Kidney glomerular epithelial cell (primary cell): ENCODE data around the gene REEP6.
"Not testable (repeated sequence)": the region's sequence is repeated elsewhere in the genome, so short reads cannot be mapped to it uniquely, and the experiment has no call there.

Experiments
- DNase-seq: peaks from one replicate; lab custom pipeline; 2025; lab: John Stamatoyannopoulos, UW

REEP6 gene

GRCh38 chr19:1507763-1508506 is 17.0 kb downstream of the REEP6 start:
- DNase-seq, result peak; percentile 83

GRCh38 chr19:1508507-1508856 is 17.5 kb downstream of the REEP6 start:
- no peak for DNase-seq

- no peak for DNase-seq
These were observed 18.8 kb downstream of the REEP6 start for GRCh38 chr19:1509602-1510441.

- DNase-seq, result no peak
These were observed 19.4 kb downstream of the REEP6 start for GRCh38 chr19:1510442-1510806.

GRCh38 chr19:1510807-1511206 is 19.8 kb downstream of the REEP6 start:
- no peak for DNase-seq

- no peak for DNase-seq
These were observed 20.6 kb downstream of the REEP6 start for GRCh38 chr19:1511318-1512317.

GRCh38 chr19:1512671-1513498 is 21.9 kb downstream of the REEP6 start, which contains the start of gene ADAMTSL5:
TSS of gene ADAMTSL5 (minus strand) at chr19:1513019. CDS start at chr19:1510943, 2,076 bp downstream.
- no peak for DNase-seq

- DNase-seq, result no peak
These were observed 22.7 kb downstream of the REEP6 start for GRCh38 chr19:1513499-1514294.

GRCh38 chr19:1514295-1514661 is 23.3 kb downstream of the REEP6 start:
- DNase-seq, result no peak

- DNase-seq, result no peak
These were observed 24.2 kb downstream of the REEP6 start for GRCh38 chr19:1514986-1515721.

- DNase-seq, result no peak
These were observed 25.4 kb downstream of the REEP6 start for GRCh38 chr19:1516395-1516753.

- no peak for DNase-seq
These were observed 27.5 kb downstream of the REEP6 start for GRCh38 chr19:1518471-1518870.

- DNase-seq, result not testable (repeated sequence)
These were observed 28.8 kb downstream of the REEP6 start for GRCh38 chr19:1519802-1520201.

GRCh38 chr19:1520203-1520780 is 29.3 kb downstream of the REEP6 start:
- no peak for DNase-seq

- DNase-seq, result no peak
These were observed 30.7 kb downstream of the REEP6 start for GRCh38 chr19:1521636-1522035.

GRCh38 chr19:1522061-1522460 is 31.1 kb downstream of the REEP6 start:
- DNase-seq, result no peak

GRCh38 chr19:1522838-1523237 is 31.9 kb downstream of the REEP6 start:
- no peak for DNase-seq

- DNase-seq, result no peak
These were observed 32.7 kb downstream of the REEP6 start, which contains the start of gene PLK5 for GRCh38 chr19:1523412-1524286. TSS of gene PLK5 (plus strand) at chr19:1524077. CDS start at chr19:1526997, 2,920 bp downstream.
